ENCODE data around the gene SMAD3.

The SMAD3 gene

DNA sequence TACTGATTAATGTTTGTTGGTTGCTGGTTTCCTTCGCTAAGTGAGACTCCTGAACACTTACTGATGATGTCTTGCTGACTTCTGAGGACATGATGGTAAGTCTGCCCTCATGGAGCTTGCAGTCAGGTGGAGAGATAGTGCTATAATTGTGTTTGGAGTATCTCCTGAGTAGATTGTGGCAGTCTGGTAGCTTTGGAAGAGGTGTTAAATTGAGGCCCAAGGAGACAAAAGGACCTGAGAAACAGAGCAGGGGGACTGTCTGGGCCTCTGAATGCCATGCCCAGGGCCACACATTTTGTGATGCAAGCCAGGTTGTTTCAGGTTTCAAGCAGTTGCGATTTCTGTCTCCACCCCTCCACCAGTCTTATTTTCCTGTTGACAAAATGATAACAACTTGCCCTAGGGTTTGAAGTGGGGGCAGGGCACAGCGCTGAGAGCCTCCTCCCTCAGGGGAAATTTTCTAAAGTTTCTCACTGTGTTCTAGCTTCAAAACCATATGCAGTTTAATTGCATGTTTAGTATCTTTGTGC lies 16.7 kb downstream of the SMAD3 start:
- DNase-seq = no peak

DNA sequence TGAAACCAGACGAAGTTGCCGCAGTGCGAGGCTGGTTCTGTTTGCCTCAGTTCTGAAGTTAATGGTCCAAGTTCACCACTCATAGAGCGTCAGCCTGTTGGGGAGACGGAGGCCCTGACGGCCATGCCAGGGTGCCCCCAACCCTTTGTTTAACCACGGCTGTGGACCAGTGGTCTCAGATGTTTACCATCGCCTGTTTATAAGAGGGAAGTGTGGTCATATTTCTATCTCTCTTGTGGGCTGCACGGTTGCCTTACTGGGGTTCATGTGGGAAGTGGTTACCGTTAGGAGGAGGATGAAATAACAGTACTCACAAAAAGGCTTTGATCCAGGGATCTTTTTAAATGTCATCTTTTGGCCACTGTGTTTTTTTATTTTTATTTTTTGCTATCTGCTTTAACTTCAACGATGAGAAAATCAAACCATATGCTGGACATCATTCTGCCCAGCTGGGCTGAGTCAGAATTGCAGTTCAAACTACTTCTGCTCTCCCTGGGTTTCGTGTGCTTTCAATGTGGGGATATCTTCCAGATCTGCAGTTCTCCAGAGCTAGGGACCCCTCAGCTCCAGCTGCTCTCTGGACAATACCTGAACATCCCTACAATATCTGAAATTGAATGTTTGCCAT lies 17.8 kb downstream of the SMAD3 start:
- DNase-seq = no peak

DNA sequence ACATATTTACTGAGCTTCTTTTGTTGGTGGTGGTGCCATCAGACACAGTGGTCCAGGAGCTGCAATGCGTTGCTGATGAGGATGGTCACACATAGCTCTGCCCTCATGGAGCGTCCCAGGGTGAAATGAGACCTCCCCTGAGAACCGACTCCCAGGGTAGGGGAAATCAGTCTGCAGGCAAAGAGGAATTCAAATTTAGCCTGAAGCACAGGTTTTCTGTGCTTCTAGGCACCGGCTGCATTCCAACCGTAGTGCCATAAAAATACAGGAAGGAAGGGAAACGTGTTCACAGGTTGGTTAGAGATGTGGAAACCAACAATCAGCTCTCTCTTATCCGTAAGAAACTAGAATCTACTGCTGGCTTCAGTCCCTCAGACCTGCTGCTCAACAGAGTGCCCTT lies 19.2 kb downstream of the SMAD3 start:
- no peak for DNase-seq

DNA sequence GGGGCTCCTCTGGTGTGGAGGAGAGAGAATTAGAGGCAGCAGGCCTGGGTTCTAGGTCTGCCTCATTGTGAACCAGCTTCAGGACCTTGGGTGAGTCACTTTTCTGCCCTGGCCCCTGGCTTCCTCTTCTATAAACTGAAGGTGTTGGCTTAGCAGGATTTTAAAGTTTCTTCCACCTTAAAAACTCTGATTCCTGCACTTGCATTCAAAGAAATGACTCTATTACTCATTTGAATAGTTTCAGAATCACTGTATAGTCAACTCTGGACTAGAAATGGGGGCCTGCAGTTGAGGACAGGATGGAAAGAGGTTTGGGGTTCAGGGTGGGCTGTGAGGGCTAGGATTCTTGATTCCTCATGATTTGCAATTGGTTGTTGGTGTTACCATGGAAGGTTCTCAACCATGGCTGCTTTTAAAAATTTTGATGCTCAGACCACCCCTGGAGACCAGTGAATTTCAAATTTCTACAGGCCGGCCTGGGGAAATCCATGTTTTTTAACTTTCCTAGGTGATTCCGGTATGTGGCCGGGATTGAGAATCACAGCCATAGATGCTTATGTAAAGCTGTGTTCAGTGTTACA lies 19.9 kb downstream of the SMAD3 start:
- no peak for DNase-seq

DNA sequence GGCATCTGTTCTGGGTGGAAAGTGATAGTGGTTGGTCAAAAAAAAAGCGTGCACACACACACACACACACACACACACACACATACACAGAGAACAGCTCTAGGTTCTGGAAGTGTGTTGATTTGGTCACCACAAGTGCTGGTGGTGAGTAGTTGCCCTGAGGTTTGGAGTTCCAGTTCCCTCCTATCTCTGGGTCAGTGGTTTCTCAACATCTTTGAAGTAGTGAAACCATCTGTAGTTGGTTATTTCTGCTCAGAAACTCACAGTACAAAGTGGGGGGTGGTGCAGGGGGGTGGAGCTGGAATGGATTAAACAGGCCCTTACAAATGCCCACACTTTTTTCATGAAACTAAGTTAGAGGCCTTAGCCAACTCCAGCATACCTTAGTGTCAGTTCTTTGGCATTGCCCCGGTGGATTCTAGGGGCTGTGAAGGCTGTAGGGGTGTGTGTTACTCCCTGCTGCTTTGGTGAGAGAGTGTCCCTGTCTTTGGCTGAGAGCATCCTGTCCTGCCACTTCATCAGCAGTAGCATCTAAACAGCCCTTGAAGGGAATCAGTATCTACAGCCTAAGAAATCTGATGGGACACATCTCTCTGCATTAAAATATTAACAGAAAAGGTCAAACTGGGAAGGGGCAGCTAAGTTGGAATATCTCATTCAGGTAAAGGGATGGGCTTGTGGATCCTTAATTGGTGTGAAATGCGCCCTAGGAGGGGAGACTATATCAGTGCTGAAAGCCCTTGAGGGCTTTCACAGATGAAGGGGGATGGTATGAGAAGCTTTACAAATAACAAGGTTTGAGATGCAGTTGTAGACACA lies 20.6 kb downstream of the SMAD3 start:
- DNase-seq = no peak

DNA sequence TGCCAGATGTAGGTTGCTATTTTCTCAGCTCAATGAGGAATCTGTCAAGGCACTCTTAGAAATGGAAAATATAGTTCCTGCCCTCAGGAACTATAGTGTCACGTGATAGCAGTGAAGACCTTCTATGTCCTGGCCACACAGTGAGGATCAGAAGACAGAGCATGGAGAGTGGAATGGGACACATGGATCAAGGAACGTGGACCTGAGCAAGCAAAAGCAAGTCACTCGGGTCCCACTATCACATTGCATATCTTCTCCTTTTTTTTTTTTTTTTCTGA lies 21.2 kb downstream of the SMAD3 start:
- DNase-seq = no peak

DNA sequence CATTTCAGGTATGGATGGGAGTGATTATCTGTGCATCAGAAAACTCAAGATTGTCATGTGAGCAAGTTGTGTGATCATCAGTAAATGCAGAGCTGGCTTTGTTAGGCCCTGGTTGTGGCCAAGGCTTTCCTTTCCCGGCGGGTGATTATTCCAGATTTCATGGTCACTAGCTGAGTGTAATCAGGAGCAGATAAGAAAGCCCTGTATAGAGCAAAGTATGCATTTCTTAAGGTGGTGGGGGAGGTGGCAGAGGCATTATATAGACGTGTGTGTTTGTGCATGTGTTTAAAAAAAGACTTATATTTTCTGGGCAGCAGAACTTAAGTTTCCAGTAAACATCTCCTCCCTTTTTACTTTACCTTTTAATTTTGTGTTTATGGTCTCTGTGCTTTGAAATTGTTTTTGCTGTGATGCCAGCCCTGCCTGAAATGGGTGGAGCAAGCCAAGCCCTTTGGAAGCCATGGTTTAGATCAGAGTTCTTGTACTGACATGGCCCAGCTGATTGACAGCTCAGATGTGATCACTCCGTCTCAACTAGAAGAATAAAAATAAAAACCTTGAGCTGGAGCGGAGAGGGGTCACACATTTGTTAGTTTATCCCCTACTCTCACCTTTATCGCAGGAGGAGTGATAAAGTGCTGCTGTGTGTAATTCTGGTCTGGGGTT lies 22.2 kb downstream of the SMAD3 start:
- no peak for DNase-seq

DNA sequence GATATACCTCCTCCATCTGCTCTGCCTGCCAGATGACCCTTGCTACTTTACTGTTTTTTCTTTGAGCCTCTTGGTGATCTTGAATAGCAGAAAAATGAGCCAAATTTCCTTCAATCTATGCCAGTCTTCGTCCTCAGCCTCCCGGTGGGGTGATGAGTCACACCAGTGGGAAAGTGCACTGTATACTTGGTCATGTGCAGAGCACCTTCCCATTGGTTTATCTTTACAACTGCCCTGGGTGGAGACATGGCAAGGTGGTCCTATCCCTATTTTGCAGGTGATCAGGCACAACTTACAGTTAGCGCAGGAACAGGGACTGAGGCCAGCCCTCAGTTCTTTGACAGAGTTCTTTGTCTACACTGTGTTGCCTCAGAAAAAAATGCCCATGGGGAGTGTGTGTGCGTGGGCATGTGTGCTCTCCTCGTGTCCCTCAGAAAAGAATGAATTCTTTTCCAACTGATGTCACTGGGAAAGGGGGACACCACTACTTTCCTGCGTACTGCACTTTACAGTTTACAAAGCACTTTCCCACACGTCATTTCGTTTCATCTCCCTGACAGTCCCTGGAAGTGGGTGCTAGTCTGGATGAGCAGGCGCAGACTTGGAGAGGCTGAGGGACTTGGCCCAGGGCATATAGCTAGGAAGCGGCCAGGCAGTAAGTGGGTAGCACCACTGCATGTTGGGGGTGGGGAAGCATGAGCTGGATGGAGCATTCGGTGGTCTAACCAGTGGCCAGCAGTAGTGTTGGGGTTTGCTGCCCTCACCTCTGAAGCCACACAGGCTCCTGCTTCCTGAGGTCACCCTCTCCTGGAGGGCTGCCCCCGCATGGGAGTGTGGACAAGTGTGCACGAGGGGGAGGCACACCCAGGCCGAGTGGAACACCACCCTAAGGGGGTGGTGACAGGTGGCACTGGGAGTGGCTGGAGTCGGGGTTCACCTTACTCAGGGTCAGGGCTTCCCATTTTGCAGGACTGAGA lies 24.1 kb downstream of the SMAD3 start:
- DNase-seq = no peak

DNA sequence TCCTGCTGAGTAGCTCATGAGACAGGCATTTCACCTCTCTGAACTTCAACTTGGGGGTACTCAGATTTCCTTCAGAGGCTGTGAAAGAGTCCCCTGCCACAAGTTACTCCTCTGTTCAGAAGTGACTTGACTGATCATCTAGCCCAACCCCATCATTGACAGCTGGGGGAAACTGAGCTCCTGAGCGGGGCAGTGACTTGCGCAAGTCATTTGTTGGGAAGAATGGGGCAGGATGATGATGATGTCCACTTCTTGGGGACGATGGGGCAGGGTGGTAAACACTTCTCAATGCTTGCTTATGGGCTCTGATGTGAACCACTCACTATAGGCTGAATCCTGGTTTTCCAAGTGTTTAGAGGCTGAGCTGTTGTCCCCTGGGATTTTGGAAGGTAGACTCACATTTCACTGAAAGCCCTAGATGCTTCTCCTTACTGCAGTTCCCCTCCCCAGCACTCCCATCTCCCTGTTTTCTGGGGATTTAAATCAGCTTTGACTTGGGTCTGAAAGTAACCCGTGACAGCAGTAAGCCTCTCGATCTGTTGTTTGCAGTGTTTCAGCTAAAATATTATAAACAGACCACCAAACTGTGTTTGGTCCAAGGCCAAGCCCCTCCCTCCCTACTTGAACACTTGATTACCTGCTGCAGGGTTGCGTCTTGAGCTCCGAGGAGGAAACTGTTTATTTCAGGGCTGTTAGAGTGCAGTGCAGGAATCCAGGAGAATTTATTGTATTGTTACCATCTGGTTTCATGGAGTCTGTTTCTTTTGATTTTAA lies 25.1 kb downstream of the SMAD3 start:
- DNase-seq = no peak

DNA sequence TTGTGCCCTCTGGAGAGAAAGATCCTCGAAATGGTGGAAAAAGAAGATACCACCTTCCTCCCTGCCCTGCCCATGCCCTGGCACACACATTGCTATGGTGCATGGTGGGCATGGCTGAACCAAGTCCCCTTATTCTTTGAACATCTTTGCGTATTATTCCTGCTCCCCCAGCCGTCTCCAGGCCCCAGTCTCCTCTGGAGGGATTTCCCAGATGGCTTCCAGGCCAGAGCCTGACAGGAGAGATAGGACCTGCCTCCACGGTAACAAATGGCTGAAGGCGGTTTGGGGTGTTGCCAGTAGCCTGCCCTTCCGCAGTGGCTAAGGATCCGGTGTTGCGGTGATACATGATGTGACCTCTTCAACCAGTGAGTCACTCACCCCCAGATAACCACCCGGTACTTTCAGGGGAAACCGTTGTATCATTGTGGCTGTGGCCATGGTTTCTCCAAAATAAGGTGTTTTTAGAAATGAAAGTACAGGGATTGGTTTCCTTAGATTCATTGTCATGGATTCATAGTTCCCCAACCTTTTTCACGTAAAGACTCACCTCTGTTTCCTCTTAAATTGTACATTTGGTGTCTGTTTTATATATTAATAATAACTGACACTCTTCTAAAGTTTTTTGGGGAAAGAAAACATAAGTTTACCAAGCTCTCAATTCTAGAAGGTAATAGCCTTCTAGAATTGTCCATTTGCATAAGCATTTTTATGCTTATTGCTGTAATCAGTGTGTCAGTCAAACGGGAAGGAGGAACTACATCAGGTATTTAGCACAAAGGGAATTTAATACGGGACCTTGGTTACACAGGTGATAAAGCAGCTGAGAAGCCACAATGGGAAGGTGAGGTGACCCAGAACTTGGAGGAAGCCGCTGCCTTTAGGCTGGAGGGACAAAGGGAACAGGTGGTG lies 25.9 kb downstream of the SMAD3 start:
- no peak for DNase-seq

DNA sequence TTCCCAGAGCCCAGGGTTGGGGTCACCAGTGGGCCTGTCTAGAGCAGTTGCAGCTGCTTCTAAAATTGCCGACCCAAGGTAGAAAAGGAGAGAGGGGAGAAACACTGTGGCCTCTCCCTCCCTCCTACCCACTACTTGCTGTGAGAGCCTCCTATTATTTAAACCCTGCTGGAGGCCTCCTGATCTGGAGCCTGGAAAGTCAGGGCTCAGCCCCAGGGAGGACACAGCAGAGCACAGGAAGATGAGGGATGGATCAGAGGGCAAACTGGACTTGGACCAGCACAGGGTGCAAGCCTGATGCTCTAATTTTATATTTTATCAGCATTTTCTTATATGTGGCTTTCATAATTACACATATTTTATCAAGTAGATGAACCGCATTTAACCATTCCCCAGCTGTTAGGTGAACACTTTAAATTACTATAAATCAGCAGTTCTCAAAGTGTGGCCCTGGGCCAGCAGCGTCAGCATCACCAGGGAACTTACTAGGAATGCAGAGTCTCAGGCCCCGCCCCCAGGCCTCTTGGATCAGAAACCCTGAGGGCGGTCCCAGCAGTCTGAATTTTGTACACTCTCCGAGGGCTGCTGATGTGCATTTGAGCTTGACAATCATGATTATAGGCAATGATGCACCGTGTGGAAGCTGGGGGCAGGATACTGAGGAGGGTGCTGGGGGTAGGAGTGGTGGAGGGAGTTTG lies 26.7 kb downstream of the SMAD3 start:
- DNase-seq = no peak

DNA sequence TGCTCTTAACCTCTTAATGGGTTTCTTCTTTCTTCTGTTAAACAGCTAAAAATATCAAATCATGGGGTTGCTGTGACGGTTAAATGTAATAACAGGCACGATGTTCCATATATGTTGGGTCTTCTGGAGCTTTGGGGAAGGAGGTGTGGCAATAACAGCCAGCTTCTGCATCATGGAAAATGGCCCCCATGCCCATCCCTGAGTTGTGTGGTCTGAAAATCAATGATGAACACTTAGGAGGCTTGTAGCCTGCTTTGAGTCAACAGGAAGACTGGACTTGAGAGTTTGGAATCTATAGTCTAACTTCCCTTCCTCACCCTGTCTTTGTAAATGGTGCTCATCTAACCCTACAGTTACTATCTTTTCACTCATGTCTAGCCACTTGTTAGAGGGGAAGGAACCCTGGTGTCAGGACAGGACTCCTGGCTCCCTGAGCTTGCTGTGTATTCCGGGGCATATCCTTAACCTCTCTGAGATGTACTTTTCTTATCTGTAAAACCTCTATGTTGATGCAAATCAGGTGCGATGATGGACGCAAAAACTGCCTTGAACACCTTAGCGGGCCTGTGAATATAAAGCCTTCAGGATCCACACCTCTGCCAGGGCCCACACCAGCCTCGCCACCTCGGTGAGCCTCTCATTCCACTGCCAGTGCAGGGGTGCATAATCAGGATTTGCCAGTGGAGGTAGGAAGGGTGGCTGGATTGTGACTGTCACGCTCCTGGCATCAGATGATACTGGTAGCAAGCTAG lies 27.5 kb downstream of the SMAD3 start:
- no peak for DNase-seq

DNA sequence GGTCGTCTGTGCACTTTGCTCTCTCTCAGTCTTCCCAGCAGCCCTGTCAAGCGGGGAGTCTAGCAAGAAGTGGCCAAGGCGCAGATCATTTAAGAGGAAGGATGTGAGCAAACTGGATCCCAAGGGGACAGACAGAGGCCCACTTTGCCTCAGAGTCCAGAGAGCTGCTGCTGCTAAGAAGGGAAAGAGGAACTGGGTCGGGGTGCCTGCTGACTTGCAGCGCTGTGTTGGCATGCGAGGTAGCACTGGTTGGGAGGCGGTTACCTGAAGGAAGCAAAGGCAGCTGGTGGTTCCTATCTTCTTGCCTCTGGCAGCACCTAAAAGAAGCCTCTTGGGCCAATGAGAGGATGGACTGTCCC lies 28.1 kb downstream of the SMAD3 start:
- DNase-seq = no peak

DNA sequence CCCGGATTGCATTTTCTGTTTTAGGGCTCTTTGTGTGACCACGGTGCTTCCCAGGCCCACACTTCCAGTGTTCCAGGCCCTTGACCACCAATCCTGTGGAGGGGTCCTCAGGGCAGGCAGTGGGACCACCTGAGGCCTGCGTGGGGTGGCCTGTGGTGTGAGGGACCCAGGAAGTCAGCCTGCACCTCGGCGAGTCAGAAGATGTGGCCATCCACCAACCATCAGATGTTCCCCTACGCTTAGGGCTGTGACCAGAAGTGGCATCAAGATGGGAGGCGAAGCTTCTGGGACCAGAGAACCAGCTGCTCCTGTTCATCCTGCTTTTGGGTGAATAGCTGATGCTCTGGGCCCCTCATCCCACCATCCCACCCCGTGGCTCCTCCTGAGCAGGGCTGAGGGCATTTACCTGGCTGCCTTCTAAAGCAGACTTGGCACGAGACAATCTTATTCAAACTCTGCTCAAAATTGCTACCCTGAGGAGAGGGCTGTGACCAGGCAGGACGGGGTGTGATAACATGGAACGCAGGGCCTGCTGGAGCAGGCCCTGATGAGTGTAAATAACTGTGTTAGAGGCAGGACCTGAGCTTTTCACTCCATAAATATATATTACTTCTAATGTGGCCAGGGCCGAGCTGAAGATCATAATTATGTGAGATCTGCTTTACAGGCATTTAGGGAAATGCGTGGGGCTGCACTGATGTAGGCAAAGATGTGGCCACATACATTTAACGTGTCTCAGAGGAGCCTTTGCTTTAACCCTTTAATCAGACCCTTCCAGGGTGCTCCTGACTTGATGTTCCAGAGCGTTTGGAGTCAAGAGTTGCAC lies 28.8 kb downstream of the SMAD3 start:
- no peak for DNase-seq

DNA sequence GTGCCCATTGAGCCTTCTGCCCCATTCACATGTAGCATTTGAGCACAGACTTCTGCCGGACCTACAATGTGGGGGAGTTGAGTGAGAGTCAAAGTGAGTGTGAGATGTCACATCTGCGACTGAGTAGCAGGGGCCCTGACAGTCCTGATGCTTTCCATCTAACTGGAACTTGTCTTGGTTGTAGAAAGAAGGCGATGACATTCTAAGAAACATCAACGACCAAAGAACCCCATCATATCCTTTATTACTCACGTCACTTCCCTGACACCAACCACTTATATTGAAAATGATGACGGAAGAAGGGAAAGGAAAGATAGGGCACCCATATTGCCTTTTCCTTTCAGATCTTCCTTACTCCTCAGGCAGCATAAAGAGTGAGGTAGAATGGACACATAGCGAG lies 30.5 kb downstream of the SMAD3 start:
- DNase-seq = no peak

DNA sequence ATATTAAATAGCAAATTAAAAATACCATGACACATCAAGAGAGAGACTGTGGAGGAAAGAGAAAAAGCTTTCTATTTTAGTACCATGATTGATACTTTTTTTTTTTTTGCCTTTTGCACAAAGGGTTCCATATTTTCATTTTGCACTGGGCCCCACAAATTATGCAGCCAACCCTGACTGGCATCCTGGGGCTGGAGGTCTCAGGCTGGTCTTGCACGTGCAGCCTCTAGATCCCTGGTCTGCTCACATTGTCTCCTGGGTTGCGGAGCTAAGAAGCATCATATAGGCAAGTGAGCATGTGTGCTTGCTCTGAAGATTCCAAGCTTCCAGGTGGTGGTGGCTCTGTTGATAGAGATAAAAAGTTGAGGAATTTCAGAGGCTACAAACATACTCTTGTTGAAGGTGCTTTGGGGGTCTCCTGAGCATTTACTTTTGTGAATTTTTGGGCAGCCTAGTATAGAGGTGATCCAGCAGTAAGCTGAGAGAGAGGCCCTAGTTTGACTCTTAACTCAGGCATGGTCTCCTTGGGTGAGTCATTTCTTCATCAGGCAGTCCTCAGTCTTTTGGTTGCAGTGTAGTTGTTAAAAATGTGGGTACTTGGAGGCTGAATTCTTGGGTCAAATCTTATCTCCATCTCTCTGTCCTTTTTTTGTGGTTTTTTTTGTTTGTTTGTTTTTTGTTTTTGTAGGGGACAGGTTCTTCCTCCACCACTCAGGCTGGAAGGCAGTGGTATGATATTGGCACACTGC lies 31.3 kb downstream of the SMAD3 start:
- no peak for DNase-seq

DNA sequence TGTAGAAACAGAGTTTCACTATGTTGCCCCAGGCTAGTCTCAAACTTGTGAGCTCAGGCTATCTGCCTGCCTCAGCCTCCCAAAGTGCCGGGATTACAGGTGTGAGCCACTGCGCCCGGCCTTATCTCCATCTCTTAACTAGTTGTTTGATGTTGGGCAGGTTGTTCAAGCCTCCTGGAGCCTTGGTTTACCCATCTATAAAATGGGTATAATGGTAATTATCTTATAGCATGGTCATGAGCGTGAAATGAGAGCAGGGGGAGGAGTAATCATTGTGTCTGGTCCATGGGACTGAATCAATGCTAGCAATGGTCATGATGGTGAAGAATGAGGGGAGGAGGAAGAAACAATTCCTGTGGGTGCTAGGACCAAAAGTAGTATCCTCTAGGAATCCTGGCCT lies 32.0 kb downstream of the SMAD3 start:
- DNase-seq = no peak
